ENCODE measurements around the gene FOXE3. TPM values are rescaled to one million over a fixed set of nuclear protein-coding genes. Genes with fewer than 3 reads are reported as not detected.

FOXE3 gene
- total RNA-seq, 1 experiment from 2014 or later: not detected

DNA sequence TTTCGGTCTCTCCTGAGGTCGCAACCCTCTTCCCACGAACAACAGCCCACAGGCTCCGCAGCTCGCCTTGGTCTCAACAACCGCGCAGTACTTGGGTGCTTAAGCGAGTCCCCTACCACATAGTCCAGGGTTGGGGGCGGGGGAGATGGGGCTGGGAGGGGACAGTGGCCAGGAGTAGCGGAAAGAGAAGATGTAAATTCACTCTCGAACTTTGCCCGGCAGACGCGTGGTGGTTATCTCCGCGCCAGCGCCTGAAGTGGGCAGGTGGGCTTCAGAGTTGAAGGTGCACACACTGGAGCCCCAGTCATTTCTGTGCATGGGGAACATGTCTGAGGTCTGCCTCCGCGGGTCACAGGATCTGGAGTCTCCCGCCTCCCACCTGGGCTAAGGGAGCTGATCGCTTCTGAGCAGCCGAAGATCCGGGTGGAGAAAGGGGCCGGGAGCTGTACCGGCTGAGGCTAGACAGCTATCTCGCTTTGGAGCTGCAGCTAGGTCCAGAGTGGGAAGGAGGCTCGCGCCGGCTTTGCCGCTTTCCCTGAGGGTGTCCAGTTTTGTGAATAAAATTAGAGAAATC lies 17.5 kb downstream of the FOXE3 start:
- intact Hi-C loops (cut with micrococcal nuclease; ENCODE audit: unreplicated experiment): no loop called here
- BruUV-seq (replicated peaks): no TSS peak
- Histone ChIP-seq H3K9me3 (no peaks in the 10 kb centered on the region), H3K27me3 (replicated peaks; ENCODE audit: control insufficient read depth, insufficient read depth, low read length) (no peaks in the 10 kb centered on the region), H3K4me1 (no peaks in the 10 kb centered on the region), H3K4me3 (ENCODE audit: low read depth, low read length) (no peak overlapping the region), H3K36me3 (ENCODE audit: control insufficient read depth, insufficient read depth, low read length) (no peaks in the 10 kb centered on the region)
- Mint-ChIP-seq H3K27ac (ENCODE audit: unreplicated experiment) (no peak overlapping the region), H3K27me3 (ENCODE audit: insufficient read depth, unreplicated experiment) (no peaks in the 10 kb centered on the region), H3K4me3 (ENCODE audit: unreplicated experiment) (no peak overlapping the region), H3K4me1 (ENCODE audit: low read depth, unreplicated experiment) (peaks cover 6% of the 10 kb centered on the region), H3K36me3 (ENCODE audit: insufficient read depth, unreplicated experiment) (peaks cover 8% of the 10 kb centered on the region), H3K9me3 (ENCODE audit: unreplicated experiment) (no peaks in the 10 kb centered on the region)
- CTCF ChIA-PET: no interaction called here
- TF ChIP-seq, protein P1, sequence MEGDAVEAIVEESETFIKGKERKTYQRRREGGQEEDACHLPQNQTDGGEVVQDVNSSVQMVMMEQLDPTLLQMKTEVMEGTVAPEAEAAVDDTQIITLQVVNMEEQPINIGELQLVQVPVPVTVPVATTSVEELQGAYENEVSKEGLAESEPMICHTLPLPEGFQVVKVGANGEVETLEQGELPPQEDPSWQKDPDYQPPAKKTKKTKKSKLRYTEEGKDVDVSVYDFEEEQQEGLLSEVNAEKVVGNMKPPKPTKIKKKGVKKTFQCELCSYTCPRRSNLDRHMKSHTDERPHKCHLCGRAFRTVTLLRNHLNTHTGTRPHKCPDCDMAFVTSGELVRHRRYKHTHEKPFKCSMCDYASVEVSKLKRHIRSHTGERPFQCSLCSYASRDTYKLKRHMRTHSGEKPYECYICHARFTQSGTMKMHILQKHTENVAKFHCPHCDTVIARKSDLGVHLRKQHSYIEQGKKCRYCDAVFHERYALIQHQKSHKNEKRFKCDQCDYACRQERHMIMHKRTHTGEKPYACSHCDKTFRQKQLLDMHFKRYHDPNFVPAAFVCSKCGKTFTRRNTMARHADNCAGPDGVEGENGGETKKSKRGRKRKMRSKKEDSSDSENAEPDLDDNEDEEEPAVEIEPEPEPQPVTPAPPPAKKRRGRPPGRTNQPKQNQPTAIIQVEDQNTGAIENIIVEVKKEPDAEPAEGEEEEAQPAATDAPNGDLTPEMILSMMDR (IDR thresholded peaks at IDR 0.05; ENCODE audit: insufficient read depth in 1 of 2, low read depth in 1 of 2, low read length in 1 of 2, severe bottlenecking in 1 of 2, unreplicated experiment in 1 of 2): no peak
- no peak for DNase-seq
- POLR2A ChIA-PET: no interaction called here

DNA sequence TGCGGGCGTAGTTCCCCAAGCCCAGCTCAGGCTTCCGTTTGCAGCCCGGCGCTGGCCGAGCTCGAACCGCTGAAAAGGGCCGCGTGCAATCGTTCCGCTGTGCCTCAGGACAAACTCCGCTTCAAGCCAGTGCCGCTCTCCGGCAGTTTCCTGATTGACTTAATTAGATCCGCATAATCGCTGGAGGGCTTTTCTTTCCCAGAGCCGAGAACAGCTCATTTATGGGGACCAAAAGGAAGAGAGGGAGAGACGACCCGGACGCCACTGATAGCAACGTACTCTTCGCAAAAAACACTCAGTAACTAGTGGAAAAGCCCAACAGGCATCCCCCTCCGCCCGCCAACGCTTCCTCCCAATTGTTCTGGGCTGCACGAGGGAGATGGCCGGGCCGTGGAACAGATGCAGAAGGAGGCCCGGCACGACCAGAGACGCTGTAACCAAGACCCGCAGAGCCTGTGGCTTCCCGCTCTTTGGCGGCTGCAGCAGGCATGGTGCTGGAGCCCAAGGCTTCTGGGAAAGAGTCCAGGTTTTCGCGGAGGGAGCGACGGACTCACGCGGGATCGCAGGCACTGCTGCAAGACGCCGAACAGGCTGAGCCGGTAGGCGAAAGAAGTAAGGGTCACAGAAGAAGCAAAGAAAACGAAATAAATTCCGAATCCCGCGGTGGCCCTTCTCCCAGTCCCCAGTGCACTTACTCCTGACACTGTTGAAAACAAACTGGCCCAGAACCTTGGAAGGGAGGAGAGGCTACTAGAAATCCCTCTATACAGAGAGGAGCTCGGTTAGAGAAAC lies 18.2 kb downstream of the FOXE3 start:
- Histone ChIP-seq H3K36me3 (ENCODE audit: control insufficient read depth, insufficient read depth, low read length) (no peaks in the 10 kb centered on the region), H3K27me3 (replicated peaks; ENCODE audit: control insufficient read depth, insufficient read depth, low read length) (no peaks in the 10 kb centered on the region), H3K4me3 (ENCODE audit: low read depth, low read length) (no peak overlapping the region), H3K4me1 (no peaks in the 10 kb centered on the region), H3K9me3 (no peaks in the 10 kb centered on the region)
- peaks cover 6% of the 10 kb centered on the region for H3K4me1 Mint-ChIP-seq (ENCODE audit: low read depth, unreplicated experiment)
- H3K9me3 Mint-ChIP-seq (ENCODE audit: unreplicated experiment): no peaks in the 10 kb centered on the region
- H3K36me3 Mint-ChIP-seq (ENCODE audit: insufficient read depth, unreplicated experiment): peaks cover 8% of the 10 kb centered on the region
- ChIA-PET POLR2A (no interaction called here), CTCF (no interaction called here)
- H3K27me3 Mint-ChIP-seq (ENCODE audit: insufficient read depth, unreplicated experiment): no peaks in the 10 kb centered on the region
- no peak overlapping the region for H3K4me3 Mint-ChIP-seq (ENCODE audit: unreplicated experiment)
- no peak for DNase-seq
- intact Hi-C loops (cut with micrococcal nuclease; ENCODE audit: unreplicated experiment): no loop called here
- TF ChIP-seq, protein P1 (IDR thresholded peaks at IDR 0.05; ENCODE audit: insufficient read depth in 1 of 2, low read depth in 1 of 2, low read length in 1 of 2, severe bottlenecking in 1 of 2, unreplicated experiment in 1 of 2): no peak
- no peak overlapping the region for H3K27ac Mint-ChIP-seq (ENCODE audit: unreplicated experiment)
- BruUV-seq (replicated peaks): no TSS peak

DNA sequence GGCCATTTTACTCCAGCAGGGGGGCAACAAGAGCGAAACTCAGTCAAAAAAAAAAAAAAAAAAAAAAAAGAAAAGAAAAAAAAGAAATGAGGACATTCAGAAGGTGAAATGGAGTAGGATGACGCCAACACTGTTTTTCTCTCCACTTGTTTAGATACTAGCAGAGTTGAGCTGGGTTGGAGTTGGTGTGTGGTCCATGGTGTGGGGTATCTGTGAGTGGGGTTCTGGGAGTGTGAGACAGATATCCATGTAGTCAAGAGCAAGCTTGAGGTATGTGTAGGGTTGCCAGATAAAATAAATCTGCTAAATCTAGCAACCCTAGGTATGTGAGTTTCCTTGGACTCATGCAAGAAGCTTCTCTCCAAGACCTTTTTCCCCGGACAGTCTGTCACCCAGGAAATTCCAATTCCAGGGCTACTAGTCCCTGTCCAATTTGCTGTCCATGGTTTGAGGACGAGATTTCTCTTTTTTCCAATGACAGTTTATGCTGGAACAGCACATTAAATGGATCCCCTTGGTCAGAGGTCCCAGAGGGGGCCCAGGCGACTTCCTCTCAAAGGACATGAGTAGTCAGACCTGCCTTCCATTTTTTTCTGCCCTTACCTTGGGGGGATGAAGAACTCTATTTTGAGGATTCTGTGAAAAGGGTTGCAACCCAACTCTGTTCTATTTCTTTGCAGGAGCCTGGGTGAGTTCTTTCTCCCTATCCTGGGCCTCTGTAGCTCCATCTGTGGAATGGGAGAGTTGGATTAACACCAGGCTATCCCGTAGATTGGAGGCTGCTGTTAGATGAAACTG lies 19.6 kb downstream of the FOXE3 start:
- Histone ChIP-seq H3K27me3 (replicated peaks; ENCODE audit: control insufficient read depth, insufficient read depth, low read length) (no peaks in the 10 kb centered on the region), H3K4me3 (ENCODE audit: low read depth, low read length) (peak overlapping the region; percentile 78)

More for the DNA sequence above, 19.6 kb downstream of the FOXE3 start:
- H3K27me3 Mint-ChIP-seq (ENCODE audit: insufficient read depth, unreplicated experiment): no peaks in the 10 kb centered on the region
- POLR2A ChIA-PET: interaction anchor here (0.5 to 0.6 kb wide), 3 partner anchors 15 to 123 kb away, joined by 3 to 8 read pairs (median 4); no protein-coding TSS in a partner anchor
- TSS peak; percentile 40 for BruUV-seq (replicated peaks)
- H3K27ac Mint-ChIP-seq (ENCODE audit: unreplicated experiment): no peak overlapping the region
- peaks cover 7% of the 10 kb centered on the region for H3K36me3 Mint-ChIP-seq (ENCODE audit: insufficient read depth, unreplicated experiment)
- Histone ChIP-seq H3K9me3 (no peaks in the 10 kb centered on the region), H3K36me3 (ENCODE audit: control insufficient read depth, insufficient read depth, low read length) (no peaks in the 10 kb centered on the region), H3K4me1 (no peaks in the 10 kb centered on the region)
- no peak for DNase-seq
- no peaks in the 10 kb centered on the region for H3K9me3 Mint-ChIP-seq (ENCODE audit: unreplicated experiment)
- TF ChIP-seq, protein P1 (IDR thresholded peaks at IDR 0.05; ENCODE audit: insufficient read depth in 1 of 2, low read depth in 1 of 2, low read length in 1 of 2, severe bottlenecking in 1 of 2, unreplicated experiment in 1 of 2): no peak
- peaks cover 6% of the 10 kb centered on the region for H3K4me1 Mint-ChIP-seq (ENCODE audit: low read depth, unreplicated experiment)
- CTCF ChIA-PET: interaction anchor here (0.6 to 3.5 kb wide), 14 partner anchors 13 to 291 kb away, joined by 3 to 71 read pairs (median 6); partner anchors contain the start of gene STIL
- intact Hi-C loops (cut with micrococcal nuclease; ENCODE audit: unreplicated experiment): loop anchor here (2.0 to 5.0 kb wide), 2 partner anchors 48 to 87 kb away; no protein-coding TSS in a partner anchor
- H3K4me3 Mint-ChIP-seq (ENCODE audit: unreplicated experiment): peak overlapping the region; percentile 84
